HG02840 (cell line): ENCODE measurements around the gene OR5AS1.
"Not testable (repeated sequence)": the region's sequence is repeated elsewhere in the genome, so short reads cannot be mapped to it uniquely, and the experiment has no call there.

Experiments used
- ATAC-seq: cut with Tn5 transposase; IDR thresholded peaks from one replicate; pipeline ENCODE4 v1.9.1; 2021; ENCODE audit warnings: mild to moderate bottlenecking, moderate library complexity, moderate number of reproducible peaks; ENCODE audit not compliant: unreplicated experiment, low FRiP score

OR5AS1 gene

GRCh38 chr11:56027354-56027753 is at the start of gene OR5AS1:
TSS of gene OR5AS1 (plus strand) at chr11:56027654. CDS start at chr11:56030419, 2,765 bp downstream.
- no peak for ATAC-seq

GRCh38 chr11:55994525-55994924 is 32.9 kb upstream of the OR5AS1 start, which contains the start of gene OR5F1:
TSS of gene OR5F1 (minus strand) at chr11:55994625. CDS start at chr11:55994625, 0 bp downstream.
- ATAC-seq, result no peak

GRCh38 chr11:56010716-56011115 is 16.7 kb upstream of the OR5AS1 start:
- no peak for ATAC-seq

- ATAC-seq, result no peak
Measured at GRCh38 chr11:56013805-56014204, 13.6 kb upstream of the OR5AS1 start.

- no peak for ATAC-seq
Measured at GRCh38 chr11:56045538-56045937, 18.1 kb downstream of the OR5AS1 start.

GRCh38 chr11:56048480-56048879 is 21.0 kb downstream of the OR5AS1 start:
- no peak for ATAC-seq

- ATAC-seq, result no peak
Measured at GRCh38 chr11:56049487-56049886, 22.0 kb downstream of the OR5AS1 start.

GRCh38 chr11:56056366-56056765 is 28.9 kb downstream of the OR5AS1 start:
- not testable (repeated sequence) for ATAC-seq

GRCh38 chr11:56057661-56058237 is 30.3 kb downstream of the OR5AS1 start:
- not testable (repeated sequence) for ATAC-seq

- not testable (repeated sequence) for ATAC-seq
Measured at GRCh38 chr11:56058260-56058780, 30.9 kb downstream of the OR5AS1 start.

- ATAC-seq, result no peak
Measured at GRCh38 chr11:56066980-56067379, 39.5 kb downstream of the OR5AS1 start.
